HG02798 (cell line): ENCODE results near the gene CABLES2.
"Not testable (repeated sequence)": the region's sequence is repeated elsewhere in the genome, so short reads cannot be mapped to it uniquely, and the experiment has no call there.

Source experiments
- ATAC-seq: cut with Tn5 transposase; IDR thresholded peaks from one replicate; pipeline ENCODE4 v1.9.1; 2021; ENCODE audit warnings: mild to moderate bottlenecking; ENCODE audit not compliant: unreplicated experiment, poor library complexity

CABLES2 gene

GRCh38 chr20:62437496-62437895 is 30.4 kb upstream of the CABLES2 start:
- ATAC-seq, result no peak

- ATAC-seq, result no peak
These were observed 29.6 kb upstream of the CABLES2 start for GRCh38 chr20:62436692-62437091.

DNA sequence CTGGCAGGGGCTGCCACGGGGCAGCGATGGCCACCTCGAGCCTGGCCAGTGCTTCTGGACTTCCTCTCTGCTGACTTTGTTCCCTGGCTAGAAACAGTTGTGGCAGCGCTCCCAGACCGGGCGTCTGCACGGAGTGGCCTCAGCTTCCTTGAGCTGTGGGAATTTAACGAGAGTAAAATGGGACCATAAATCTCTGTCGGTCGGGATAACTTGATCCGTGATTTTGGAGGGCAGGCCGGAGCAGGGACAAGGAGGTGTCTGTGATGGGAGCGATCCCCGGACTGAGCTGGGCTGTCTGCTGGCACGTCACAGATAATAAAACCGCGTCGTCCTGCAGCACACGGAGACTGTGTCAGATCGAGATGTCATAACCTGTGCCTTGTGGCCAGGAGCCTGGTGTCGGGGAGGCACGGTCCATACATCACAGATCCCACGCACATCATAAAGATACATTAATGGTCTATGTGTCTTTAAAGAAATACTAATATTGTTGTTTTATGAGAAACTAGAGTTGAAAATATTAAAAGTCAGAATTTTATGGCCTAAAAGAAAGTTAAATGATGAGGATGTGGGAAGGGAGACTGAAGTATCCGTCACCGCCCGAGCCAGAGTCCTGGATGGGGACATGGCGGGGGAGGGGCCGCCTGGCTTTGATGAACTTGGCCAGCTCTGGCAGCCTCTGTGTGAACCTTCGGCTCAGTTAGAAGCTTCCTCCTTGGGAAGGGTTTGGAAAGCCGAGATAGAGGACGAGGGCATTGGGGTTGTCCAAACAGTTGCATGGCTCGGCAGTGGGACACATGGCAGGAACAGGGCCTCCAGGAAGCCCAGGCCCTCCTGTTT is 26.8 kb upstream of the CABLES2 start:
- no peak for ATAC-seq

DNA sequence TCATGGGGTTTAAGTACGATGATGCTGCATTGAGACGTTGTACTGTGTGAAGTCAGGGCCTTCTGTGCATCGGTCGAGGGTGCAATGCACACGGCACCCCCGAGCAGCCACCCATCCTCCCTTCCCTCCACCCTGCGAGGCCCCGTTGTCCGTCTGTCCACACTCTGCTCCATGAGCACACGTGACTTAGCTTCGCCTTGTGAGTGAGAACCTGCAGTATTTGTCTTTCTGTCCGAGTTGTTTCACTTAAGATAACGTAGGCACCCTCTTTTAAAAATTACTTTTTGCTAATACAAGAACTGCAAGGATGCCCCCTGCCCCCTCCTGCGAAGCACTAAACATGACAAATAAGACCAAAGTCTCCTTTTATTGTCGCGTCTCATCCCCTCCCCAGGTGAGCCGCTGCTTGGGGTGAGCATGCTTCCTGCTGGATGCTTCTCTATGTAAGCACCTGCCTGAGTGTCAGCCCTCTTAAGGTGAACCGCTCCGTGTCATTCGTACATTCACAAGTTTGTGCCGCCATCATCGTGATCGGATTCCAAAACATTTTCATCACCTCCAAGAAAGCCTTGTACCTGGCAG is 23.9 kb upstream of the CABLES2 start:
- ATAC-seq, result no peak

GRCh38 chr20:62430311-62430853 is 23.3 kb upstream of the CABLES2 start:
- ATAC-seq, result no peak

DNA sequence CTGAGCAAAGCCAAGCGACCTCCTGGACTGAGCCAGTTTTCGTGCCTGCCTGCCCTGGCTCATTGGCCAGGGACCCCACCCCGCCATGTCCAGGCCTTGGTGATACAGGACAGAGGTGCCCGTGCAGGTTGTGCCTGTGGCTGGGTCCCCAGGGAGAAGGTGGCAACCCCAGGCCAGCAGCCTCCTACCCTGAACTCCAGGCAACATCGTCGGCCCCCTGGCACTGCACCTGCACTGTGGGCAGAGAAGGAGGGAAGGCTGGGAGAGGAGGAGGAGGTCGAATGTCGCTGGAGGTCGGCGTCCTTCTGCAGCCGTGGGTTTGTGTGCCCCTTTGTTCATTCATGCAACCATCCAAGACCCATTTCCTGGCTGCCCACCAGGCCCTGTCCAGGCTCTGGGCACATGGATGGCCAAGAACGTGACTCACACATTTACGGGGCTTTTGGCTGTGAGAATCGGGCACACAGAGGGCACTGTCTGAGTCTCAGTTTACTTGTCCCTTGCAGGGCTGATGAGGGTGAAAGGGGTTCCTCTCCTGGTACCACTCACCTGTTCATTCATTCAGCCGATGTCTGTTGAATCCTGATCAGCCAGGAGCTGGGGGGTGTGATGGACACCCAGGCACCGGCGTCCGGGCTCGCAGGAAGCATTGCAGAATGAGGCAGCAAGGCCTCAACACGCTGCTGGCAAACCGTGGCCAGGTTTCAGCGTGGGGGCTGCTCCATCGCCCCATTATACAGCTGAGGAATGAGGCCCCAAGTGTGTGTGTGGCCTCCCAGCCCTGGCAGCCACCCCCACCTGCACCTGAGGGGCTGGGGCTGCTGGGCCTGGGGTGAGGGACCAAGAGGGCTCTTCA is 22.6 kb upstream of the CABLES2 start:
- ATAC-seq, result no peak

GRCh38 chr20:62428396-62429295 is 21.6 kb upstream of the CABLES2 start:
- no peak for ATAC-seq

DNA sequence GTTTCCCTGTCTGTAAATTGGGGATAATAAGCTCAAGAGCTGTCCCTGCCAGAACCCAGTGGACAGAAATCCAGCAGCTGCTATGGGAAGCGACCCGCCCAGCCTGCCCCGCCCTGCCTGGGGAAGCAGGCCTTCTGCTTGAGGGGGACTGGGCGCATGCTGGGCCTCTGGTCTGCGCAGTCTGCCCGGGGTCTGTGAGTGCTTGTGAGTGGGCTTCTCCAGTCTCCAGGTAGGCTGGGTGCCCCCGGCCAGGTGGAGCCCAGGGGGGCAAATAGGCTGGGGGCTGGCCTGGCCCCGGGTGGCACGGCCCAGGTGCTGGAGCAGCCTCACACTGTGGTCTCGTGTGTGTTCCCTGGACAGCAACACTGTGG is 20.9 kb upstream of the CABLES2 start:
- ATAC-seq, result no peak

- ATAC-seq, result no peak
These were observed 20.3 kb upstream of the CABLES2 start, which contains the start of gene RBBP8NL for GRCh38 chr20:62427172-62428001. Gene RBBP8NL, minus strand, starts transcription at chr20:62427539. Its CDS starts 7,892 bp downstream, at chr20:62419647.

DNA sequence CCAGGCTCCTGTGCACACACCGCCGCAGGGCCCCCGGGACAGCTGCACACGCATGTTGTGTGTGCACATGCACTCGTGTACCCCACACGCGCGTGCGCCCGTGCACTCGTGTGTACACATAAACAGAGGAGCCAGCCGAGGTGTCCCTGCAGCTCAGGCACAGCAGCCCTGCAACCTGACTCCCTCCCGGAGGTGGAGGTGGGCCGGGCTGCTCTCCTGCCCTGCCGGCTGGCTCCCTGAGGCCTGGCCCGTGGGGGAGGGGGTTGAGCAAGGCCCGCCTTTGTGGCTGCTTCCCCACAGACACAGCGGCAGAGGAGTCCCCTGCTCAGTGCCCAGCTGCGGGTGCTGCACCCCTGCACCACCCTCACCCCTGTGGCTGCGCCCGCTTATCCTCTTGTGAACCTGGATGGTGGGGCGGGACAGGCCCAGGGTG is 19.6 kb upstream of the CABLES2 start:
- no peak for ATAC-seq

- ATAC-seq, result not testable (repeated sequence)
These were observed 18.9 kb upstream of the CABLES2 start for GRCh38 chr20:62426059-62426348.

- ATAC-seq, result no peak
These were observed 18.4 kb upstream of the CABLES2 start for GRCh38 chr20:62425281-62426058.

DNA sequence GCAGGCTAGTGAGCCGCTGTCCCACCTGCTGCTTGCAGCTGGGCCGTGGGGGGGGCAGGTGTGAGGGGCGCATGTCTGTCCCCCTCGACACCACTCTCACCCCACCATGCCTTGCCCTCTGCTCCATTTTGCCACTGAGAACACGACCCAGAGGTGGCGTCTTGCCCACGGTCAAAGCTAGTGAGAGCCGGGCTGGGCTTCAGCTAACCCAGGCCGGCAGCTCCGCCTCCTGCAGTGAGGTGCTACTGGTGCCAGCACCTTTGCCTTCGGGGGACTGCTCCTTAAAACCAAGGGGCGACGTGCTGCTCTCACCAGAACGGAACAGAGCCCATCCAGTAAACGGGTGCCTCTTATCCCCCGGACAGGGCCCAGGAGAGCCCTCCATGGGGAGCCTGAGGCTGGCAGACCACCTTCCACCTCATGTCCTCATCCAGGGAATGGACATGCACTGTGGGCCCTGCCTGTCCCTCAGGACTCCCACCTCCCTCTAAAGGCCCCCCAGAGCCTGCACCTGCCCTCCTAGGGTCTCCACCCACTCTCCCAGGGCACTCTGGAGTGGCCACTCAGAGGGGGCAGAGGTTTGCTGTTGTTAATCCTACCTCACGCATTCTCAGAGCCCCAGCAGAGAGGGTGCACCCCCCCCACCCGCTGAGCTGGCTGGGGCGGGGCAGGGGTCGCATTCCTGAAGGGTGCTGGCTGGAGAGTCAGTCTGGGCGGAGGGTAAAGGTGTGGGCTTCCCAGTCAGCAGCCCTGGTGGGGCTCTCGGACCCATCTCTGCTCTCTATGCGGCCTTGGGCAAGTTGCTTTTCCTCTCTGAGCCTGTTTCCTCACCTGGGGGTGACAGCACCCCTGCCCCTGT is 17.4 kb upstream of the CABLES2 start:
- ATAC-seq, result no peak

- ATAC-seq, result no peak
These were observed 16.2 kb upstream of the CABLES2 start for GRCh38 chr20:62423326-62423706.

GRCh38 chr20:62422636-62423325 is 15.7 kb upstream of the CABLES2 start:
- ATAC-seq, result no peak

DNA sequence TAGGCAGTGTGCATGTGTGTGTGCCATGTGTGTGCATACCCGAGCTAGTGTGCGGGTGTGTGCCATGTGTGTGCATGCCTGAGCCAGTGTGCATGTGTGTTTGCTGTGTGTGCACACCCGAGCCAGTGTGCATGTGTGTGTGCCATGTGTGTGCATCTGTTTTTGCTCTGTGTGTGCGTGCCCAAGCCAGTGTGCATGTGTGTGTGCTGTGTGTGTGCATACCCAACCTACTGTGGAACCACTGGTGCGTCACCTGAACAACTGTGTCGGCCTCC is 14.6 kb upstream of the CABLES2 start:
- no peak for ATAC-seq
